ENCODE measurements around the gene AP3B2.
A peak's percentile ranks its signal among the peaks of the same experiment; 100 is the strongest.

Gene AP3B2

GRCh38 chr15:82697735-82698407 is 11.8 kb downstream of the AP3B2 start:
- no peak for DNase-seq

GRCh38 chr15:82692171-82692570 is 17.5 kb downstream of the AP3B2 start:
- DNase-seq = no peak

- DNase-seq = no peak
These were observed 20.5 kb downstream of the AP3B2 start for GRCh38 chr15:82689147-82689546.

- no peak for DNase-seq
These were observed 21.0 kb downstream of the AP3B2 start for GRCh38 chr15:82688691-82689090.

- no peak for DNase-seq
These were observed 28.3 kb downstream of the AP3B2 start for GRCh38 chr15:82681371-82681770.

- DNase-seq = peak in 6 of 51 donors; percentile 6 to 23 (median 9)
These were observed 29.2 kb downstream of the AP3B2 start for GRCh38 chr15:82680200-82681102.

- no peak for DNase-seq
These were observed 30.0 kb downstream of the AP3B2 start for GRCh38 chr15:82679626-82680199.

GRCh38 chr15:82677720-82678323 is 31.9 kb downstream of the AP3B2 start:
- no peak for DNase-seq

GRCh38 chr15:82674873-82675272 is 34.8 kb downstream of the AP3B2 start:
- no peak for DNase-seq

GRCh38 chr15:82670699-82671098 is 39.0 kb downstream of the AP3B2 start:
- DNase-seq = no peak

- no peak for DNase-seq
These were observed 43.1 kb downstream of the AP3B2 start for GRCh38 chr15:82666606-82667005.

- DNase-seq = no peak
These were observed 45.7 kb downstream of the AP3B2 start for GRCh38 chr15:82664021-82664420.

- DNase-seq = peak in 4 of 51 donors; percentile 3 to 26 (median 16)
These were observed 46.5 kb downstream of the AP3B2 start for GRCh38 chr15:82663186-82663600.

- DNase-seq = no peak
These were observed 47.0 kb downstream of the AP3B2 start for GRCh38 chr15:82662641-82663040.

- DNase-seq = peak in 1 of 51 donors; percentile 18
These were observed 49.3 kb downstream of the AP3B2 start for GRCh38 chr15:82660378-82660777.

- DNase-seq = no peak
These were observed 52.9 kb downstream of the AP3B2 start for GRCh38 chr15:82656641-82657266.

GRCh38 chr15:82655606-82656005 is 54.1 kb downstream of the AP3B2 start:
- DNase-seq = no peak

GRCh38 chr15:82653483-82654168 is 56.0 kb downstream of the AP3B2 start:
- DNase-seq = peak in 1 of 51 donors; percentile 36

- DNase-seq = no peak
These were observed 58.0 kb downstream of the AP3B2 start for GRCh38 chr15:82651708-82652107.

GRCh38 chr15:82650046-82650670 is 59.5 kb downstream of the AP3B2 start:
- DNase-seq = peak in 22 of 51 donors; percentile 4 to 74 (median 44)

Measured in hypothalamus (tissue), 51 donors.